IMR-90 (cell line): Measurements from ENCODE around the gene B3GLCT. TPM values are rescaled to one million over a fixed set of nuclear protein-coding genes. Genes with fewer than 3 reads are reported as not detected.

Experiments used
- ATAC-seq: fragments of 200-7000 bp; cut with Tn5 transposase; 2 replicates; pipeline ENCODE4 v1.9.1; 2020; ENCODE audit warnings: low read depth, mild to moderate bottlenecking, moderate library complexity
- BruUV-seq: library from RNA; stranded (reverse); fragments of 400-500 nt; replicated peaks from 2 replicates; lab custom pipeline; 2021; lab: Mats Ljungman, UMichigan
- CTCF ChIA-PET: fragments of 300-600 bp; formaldehyde crosslinking; extraction: SDS; loops from one replicate; lab custom pipeline; 2021; ENCODE audit warnings: antibody characterized with exemption; lab: Yijun Ruan, JAX
- POLR2A ChIA-PET: fragments of 300-600 bp; sonication (Branson Sonifier 250); formaldehyde crosslinking; loops from one replicate; lab custom pipeline; 2022; ENCODE audit warnings: antibody characterized with exemption; ENCODE audit not compliant: unreplicated experiment; lab: Charles Lee
- DNase-seq: peaks from one replicate; pipeline ENCODE4 v3.0.0; 2013
- H2AFZ ChIP-seq: replicated peaks from 2 replicates; pipeline ENCODE3; 2013; ENCODE audit warnings: low read length, mild to moderate bottlenecking; ENCODE audit not compliant: poor library complexity
- H2AK5ac ChIP-seq: 2 replicates; pipeline ENCODE4 v1.6.1; 2013; ENCODE audit warnings: low read depth, low read length, inconsistent platforms
- H2AK9ac ChIP-seq: replicated peaks from 2 replicates; pipeline ENCODE3; 2013; ENCODE audit warnings: mild to moderate bottlenecking, low read depth, low read length, moderate library complexity; ENCODE audit not compliant: poor library complexity
- H2BK120ac ChIP-seq: 2 replicates; pipeline ENCODE4 v1.6.1; 2013; ENCODE audit warnings: low read depth, low read length, inconsistent platforms
- H2BK15ac ChIP-seq: 3 replicates; pipeline ENCODE4 v1.6.1; 2013; ENCODE audit warnings: low read depth, low read length, inconsistent platforms
- H2BK20ac ChIP-seq: 2 replicates; pipeline ENCODE4 v1.6.1; 2013; ENCODE audit warnings: low read depth, mild to moderate bottlenecking, inconsistent platforms, low read length, moderate library complexity
- H2BK5ac ChIP-seq: 2 replicates; pipeline ENCODE4 v1.6.1; 2013; ENCODE audit warnings: mild to moderate bottlenecking, low read depth, low read length, inconsistent platforms; ENCODE audit not compliant: poor library complexity, severe bottlenecking
- H3K14ac ChIP-seq: replicated peaks from 2 replicates; pipeline ENCODE4 v1.6.1; 2013; ENCODE audit warnings: low read depth, low read length, inconsistent platforms
- H3K18ac ChIP-seq: 2 replicates; pipeline ENCODE4 v1.6.1; 2013; ENCODE audit warnings: low read depth, low read length, control low read depth
- H3K23ac ChIP-seq: 2 replicates; pipeline ENCODE4 v1.6.1; 2013; ENCODE audit warnings: low read depth, low read length, inconsistent platforms
- H3K27ac ChIP-seq: 2 replicates; pipeline ENCODE4 v1.5.1; 2013; ENCODE audit warnings: mild to moderate bottlenecking, control low read depth, low read length; ENCODE audit not compliant: insufficient read depth
- H3K27me3 ChIP-seq: 2 replicates; pipeline ENCODE4 v1.6.1; 2013; ENCODE audit warnings: low read length; ENCODE audit not compliant: control insufficient read depth, insufficient read depth
- H3K36me3 ChIP-seq: 2 replicates; pipeline ENCODE4 v1.6.1; 2013; ENCODE audit warnings: low read length, mixed read lengths; ENCODE audit not compliant: control insufficient read depth, insufficient read depth
- H3K4ac ChIP-seq: 2 replicates; pipeline ENCODE4 v1.6.1; 2013; ENCODE audit warnings: low read depth, low read length, inconsistent platforms
- H3K4me1 ChIP-seq: 2 replicates; pipeline ENCODE4 v1.6.1; 2013; ENCODE audit warnings: low read length, mixed read lengths; ENCODE audit not compliant: control insufficient read depth, insufficient read depth
- H3K4me2 ChIP-seq: 2 replicates; pipeline ENCODE4 v1.6.1; 2013; ENCODE audit warnings: low read depth, mild to moderate bottlenecking, control low read depth, low read length, moderate library complexity
- H3K4me3 ChIP-seq: 2 replicates; pipeline ENCODE4 v1.5.1; 2013; ENCODE audit warnings: low read depth, mild to moderate bottlenecking, control low read depth, low read length, moderate library complexity; ENCODE audit not compliant: insufficient read depth
- H3K56ac ChIP-seq: 2 replicates; pipeline ENCODE4 v1.6.1; 2013; ENCODE audit warnings: low read length, inconsistent platforms; ENCODE audit not compliant: insufficient read depth; ENCODE audit errors: extremely low read depth
- H3K79me1 ChIP-seq, 2 experiments: 2 replicates each; pipeline ENCODE4 v1.6.1; 2013; ENCODE audit warnings: low read length in 2 of 2, inconsistent platforms in 1 of 2, low read depth in 1 of 2
- H3K9ac ChIP-seq: 2 replicates; pipeline ENCODE4 v1.6.1; 2013; ENCODE audit warnings: low read depth, low read length, control low read depth
- H3K9me1 ChIP-seq: 2 replicates; pipeline ENCODE4 v1.6.1; 2013; ENCODE audit warnings: low read length, inconsistent platforms; ENCODE audit not compliant: insufficient read depth
- H3K9me3 ChIP-seq: 2 replicates; pipeline ENCODE4 v1.6.1; 2013; ENCODE audit warnings: low read length; ENCODE audit not compliant: control insufficient read depth, insufficient read depth
- H4K20me1 ChIP-seq: 2 replicates; pipeline ENCODE4 v1.6.1; 2013; ENCODE audit warnings: low read length, inconsistent platforms; ENCODE audit not compliant: insufficient read depth
- H4K5ac ChIP-seq: 2 replicates; pipeline ENCODE4 v1.6.1; 2013; ENCODE audit warnings: mild to moderate bottlenecking, low read depth, low read length, control low read depth
- H4K8ac ChIP-seq, 2 experiments: 2 replicates each; pipeline ENCODE4 v1.6.1; 2013; ENCODE audit warnings: low read depth in 2 of 2, low read length in 2 of 2, control low read depth in 1 of 2, inconsistent platforms in 1 of 2
- H4K91ac ChIP-seq: 2 replicates; pipeline ENCODE4 v1.6.1; 2013; ENCODE audit warnings: low read depth, low read length, inconsistent platforms; ENCODE audit not compliant: insufficient read depth
- CEBPB ChIP-seq: IDR thresholded peaks from 2 replicates; pipeline ENCODE4 v1.6.1; 2012; ENCODE audit warnings: low read depth, low read length, improper control_type of control experiment
- CTCF ChIP-seq: conservative IDR thresholded peaks from 2 replicates; pipeline ENCODE4 v1.5.1; 2012; ENCODE audit warnings: mild to moderate bottlenecking, low read depth, low read length, improper control_type of control experiment
- ELK1 ChIP-seq: fragments of 150-350 bp; IDR thresholded peaks from 2 replicates; pipeline ENCODE4 v1.6.1; 2016; ENCODE audit warnings: low read depth, mild to moderate bottlenecking, low read length, moderate library complexity, borderline replicate concordance
- FOS ChIP-seq: fragments of 150-350 bp; IDR thresholded peaks from 2 replicates; pipeline ENCODE4 v1.6.1; 2016; ENCODE audit warnings: low read depth, low read length
- MAFK ChIP-seq: IDR thresholded peaks from 2 replicates; pipeline ENCODE4 v1.6.1; 2012; ENCODE audit warnings: low read depth, low read length, improper control_type of control experiment
- MXI1 ChIP-seq: IDR thresholded peaks from 2 replicates; pipeline ENCODE4 v1.6.1; 2012; ENCODE audit warnings: low read depth, mild to moderate bottlenecking, low read length, moderate library complexity, borderline replicate concordance
- NFE2L2 ChIP-seq: fragments of 150-350 bp; IDR thresholded peaks from 2 replicates; pipeline ENCODE4 v1.6.1; 2016; ENCODE audit warnings: low read depth, mild to moderate bottlenecking, low read length
- POLR2A ChIP-seq: IDR thresholded peaks from 2 replicates; pipeline ENCODE4 v1.6.1; 2012; ENCODE audit warnings: mild to moderate bottlenecking, low read depth, low read length
- RAD21 ChIP-seq: IDR thresholded peaks from 2 replicates; pipeline ENCODE4 v1.6.1; 2012; ENCODE audit warnings: low read length, improper control_type of control experiment
- RFX5 ChIP-seq: IDR thresholded peaks from 2 replicates; pipeline ENCODE4 v1.8.0; 2012; ENCODE audit warnings: low read depth, mild to moderate bottlenecking, low read length, moderate library complexity
- SMC3 ChIP-seq: fragments of 150-350 bp; IDR thresholded peaks from 2 replicates; pipeline ENCODE4 v1.6.1; 2016; ENCODE audit warnings: low read depth, mild to moderate bottlenecking, antibody characterized with exemption, low read length, moderate library complexity
- USF2 ChIP-seq: fragments of 150-350 bp; IDR thresholded peaks from 2 replicates; pipeline ENCODE4 v1.6.1; 2017; ENCODE audit warnings: mild to moderate bottlenecking, antibody characterized with exemption, low read length, low read depth
- WGBS, 2 experiments: methylation state at CpG; one replicate each; pipeline versions ENCODE4 v1.1.5 to v1.1.7; 2013; ENCODE audit warnings: missing lambda C conversion rate in 2 of 2; ENCODE audit not compliant: insufficient read length in 1 of 2; ENCODE audit errors: extremely low coverage in 2 of 2; 5-methylcytosine and 5-hydroxymethylcytosine counted together
- dilution Hi-C: fragments of 300-500 bp; cut with HindIII; formaldehyde crosslinking; loops from one replicate; pipeline ENCODE4 v1.14.3; 2018; ENCODE audit warnings: low sequenced_read_pairs; ENCODE audit not compliant: unreplicated experiment
- in situ Hi-C: fragments of 300-500 bp; cut with MboI; formaldehyde crosslinking; loops from 3 replicates; pipeline ENCODE4 v1.14.3; 2019; ENCODE audit warnings: low sequenced_read_pairs, inconsistent platforms, mixed read lengths
- intact Hi-C: fragments of 100-400 bp; cut with micrococcal nuclease; formaldehyde crosslinking; loops from 2 replicates; pipeline ENCODE4 v1.10.0; 2022
- polyA plus RNA-seq, 3 experiments: library from polyadenylated mRNA; depleted of rRNA; stranded (reverse); fragments of >200 nt; gene quantifications; 2 replicates each; pipeline ENCODE4 v1.2.3, GENCODE V29; 2012; ENCODE audit warnings: low replicate concordance in 1 of 3
- total RNA-seq: library from RNA; depleted of rRNA; stranded (reverse); fragments of >200 nt; gene quantifications from 2 replicates; pipeline ENCODE4 v1.2.3, GENCODE V29; 2012

The B3GLCT gene
- total and polyA plus RNA-seq, 2 of the 4 experiments (the other 2 are of a cell fraction) = 2.0 to 4.5 TPM

GRCh38 chr13:31179754-31180153 lies 20.0 kb upstream of the B3GLCT start:
- DNase-seq (no peak), ATAC-seq (no peak)
- no peak overlapping the region for H2BK20ac ChIP-seq
- dilution Hi-C loops (no loop called here), in situ Hi-C loops (loop anchor here (10.0 kb wide), 1 partner anchor 245 kb away; no protein-coding TSS in a partner anchor), intact Hi-C loops (no loop called here)
- peaks cover 2% of the 10 kb centered on the region for H3K27me3 ChIP-seq
- no peaks in the 10 kb centered on the region for H3K4me1 ChIP-seq
- H4K5ac ChIP-seq = no peak overlapping the region
- no peaks in the 10 kb centered on the region for H3K9me3 ChIP-seq
- no peak overlapping the region for H2BK120ac ChIP-seq
- WGBS, 2 experiments = 72% methylated on average over 3 of the region's 5 CpGs; no CpG with 5 or more reads in 1 of the 2 experiments
- POLR2A ChIA-PET = no interaction called here
- H3K4me2 ChIP-seq = no peak overlapping the region
- no peak overlapping the region for H4K91ac ChIP-seq
- no peak overlapping the region for H3K9ac ChIP-seq
- CTCF ChIA-PET = interaction anchor here (0.6 to 1.1 kb wide), 2 partner anchors 20 to 25 kb away, joined by 3 read pairs; partner anchors contain the start of gene B3GLCT
- no peak overlapping the region for H2AK5ac ChIP-seq
- H4K20me1 ChIP-seq = no peaks in the 10 kb centered on the region
- no peak overlapping the region for H2AFZ ChIP-seq
- H2AK9ac ChIP-seq = no peak overlapping the region
- no peak overlapping the region for H3K27ac ChIP-seq
- no peak overlapping the region for H2BK15ac ChIP-seq
- H3K56ac ChIP-seq = no peak overlapping the region
- H3K14ac ChIP-seq = no peak overlapping the region
- no peak overlapping the region for H3K23ac ChIP-seq
- no peak for TF ChIP-seq CTCF
- TF ChIP-seq MXI1 = no peak
- no peak for TF ChIP-seq CEBPB
- no peak for TF ChIP-seq MAFK
- TF ChIP-seq SMC3 = no peak
- TF ChIP-seq NFE2L2 = no peak
- TF ChIP-seq FOS = no peak
- no peak for TF ChIP-seq ELK1
- TF ChIP-seq USF2 = no peak
- TF ChIP-seq RAD21 = no peak
- no peak for TF ChIP-seq POLR2A
- no peak for TF ChIP-seq RFX5
- BruUV-seq = no TSS peak
- H3K36me3 ChIP-seq = no peaks in the 10 kb centered on the region
- no peak overlapping the region for H2BK5ac ChIP-seq
- no peak overlapping the region for H3K4ac ChIP-seq
- no peak overlapping the region for H3K18ac ChIP-seq
- H3K79me1 ChIP-seq = no peaks in the 10 kb centered on the region
- H4K8ac ChIP-seq = no peak overlapping the region
- H3K4me3 ChIP-seq = no peak overlapping the region
- no peaks in the 10 kb centered on the region for H3K9me1 ChIP-seq
